Caco-2 (cell line): ENCODE data around the gene FOXP3. TPM values are rescaled to one million over a fixed set of nuclear protein-coding genes. Genes with fewer than 3 reads are reported as not detected.

ENCODE experiments used
- BruUV-seq: library from RNA; stranded (reverse); fragments of 400-500 nt; replicated peaks from 2 replicates; lab custom pipeline; 2021; lab: Mats Ljungman, UMichigan
- CTCF ChIA-PET: fragments of 300-600 bp; sonication (Branson Sonifier 250); formaldehyde crosslinking; loops from one replicate; lab custom pipeline; 2022; ENCODE audit warnings: antibody characterized with exemption; lab: Charles Lee
- POLR2A ChIA-PET: fragments of 300-600 bp; sonication (Branson Sonifier 250); formaldehyde crosslinking; loops from one replicate; lab custom pipeline; 2022; ENCODE audit warnings: antibody characterized with exemption; lab: Charles Lee
- DNase-seq, 2 experiments: peaks; one replicate each; pipeline versions ENCODE4 v3.0.0 to v3.0.0-alpha.2; 2020 to 2022
- H3K27me3 ChIP-seq: replicated peaks from 2 replicates; pipeline ENCODE4 v1.6.0; 2011; ENCODE audit warnings: low read length; ENCODE audit not compliant: control insufficient read depth, insufficient read depth
- H3K36me3 ChIP-seq: 2 replicates; pipeline ENCODE4 v1.5.1; 2011; ENCODE audit warnings: low read length; ENCODE audit not compliant: control insufficient read depth, insufficient read depth
- H3K4me1 ChIP-seq: fragments of 250-450 bp; sonication (Bioruptor Pico); 2 replicates; pipeline ENCODE4 v1.5.1; 2020; ENCODE audit warnings: mild to moderate bottlenecking
- H3K4me3 ChIP-seq: 2 replicates; pipeline ENCODE4 v1.5.1; 2011; ENCODE audit warnings: low read depth, mild to moderate bottlenecking, control low read depth, low read length
- H3K9me3 ChIP-seq: fragments of 250-450 bp; sonication (Bioruptor Pico); 2 replicates; pipeline ENCODE4 v1.5.1; 2020; ENCODE audit warnings: mild to moderate bottlenecking, moderate library complexity
- H3K27ac Mint-ChIP-seq: one replicate; pipeline ENCODE4 v1.8.0; 2022; ENCODE audit warnings: mixed read lengths; ENCODE audit not compliant: unreplicated experiment
- H3K27me3 Mint-ChIP-seq: one replicate; pipeline ENCODE4 v1.8.0; 2022; ENCODE audit warnings: mixed read lengths; ENCODE audit not compliant: insufficient read depth, unreplicated experiment
- H3K36me3 Mint-ChIP-seq: one replicate; pipeline ENCODE4 v1.8.0; 2022; ENCODE audit warnings: mild to moderate bottlenecking, mixed read lengths; ENCODE audit not compliant: insufficient read depth, unreplicated experiment
- H3K4me1 Mint-ChIP-seq: one replicate; pipeline ENCODE4 v1.8.0; 2022; ENCODE audit warnings: low read depth, mixed read lengths; ENCODE audit not compliant: unreplicated experiment
- H3K4me3 Mint-ChIP-seq: one replicate; pipeline ENCODE4 v1.8.0; 2022; ENCODE audit warnings: mild to moderate bottlenecking, moderate library complexity, mixed read lengths; ENCODE audit not compliant: unreplicated experiment
- H3K9me3 Mint-ChIP-seq: one replicate; pipeline ENCODE4 v1.8.0; 2022; ENCODE audit warnings: mixed read lengths; ENCODE audit not compliant: unreplicated experiment
- CTCF ChIP-seq, 2 experiments: fragments of 200-600 bp in 1 of 2; IDR thresholded peaks; 1 replicate in 1 of 2; 2 replicates in 1 of 2; pipeline versions ENCODE4 v1.5.1 to v1.8.0; 2011 to 2022; ENCODE audit warnings: antibody characterized with exemption in 1 of 2, control low read depth in 1 of 2, inconsistent platforms in 1 of 2, low read depth in 1 of 2, low read length in 1 of 2, mild to moderate bottlenecking in 1 of 2, moderate library complexity in 1 of 2; ENCODE audit not compliant: insufficient read depth in 1 of 2, severe bottlenecking in 1 of 2, unreplicated experiment in 1 of 2
- intact Hi-C: fragments of 100-400 bp; cut with micrococcal nuclease; formaldehyde crosslinking; loops from one replicate; pipeline ENCODE4 v1.10.0; 2022; ENCODE audit not compliant: unreplicated experiment
- total RNA-seq: library from RNA; stranded (reverse); gene quantifications from 2 replicates; pipeline ENCODE4 v1.2.3, GENCODE V29; 2022

The FOXP3 gene
- total RNA-seq, 1 experiment from 2014 or later = 0.88 TPM

GRCh38 chrX:49284212-49284611, 19.7 kb upstream of the FOXP3 start:
- H3K4me3 Mint-ChIP-seq = no peak overlapping the region
- BruUV-seq = no TSS peak
- DNase-seq = no peak
- H3K27me3 Mint-ChIP-seq = no peaks in the 10 kb centered on the region
- no peaks in the 10 kb centered on the region for H3K9me3 Mint-ChIP-seq
- Histone ChIP-seq H3K27me3 (no peaks in the 10 kb centered on the region), H3K4me3 (no peak overlapping the region), H3K4me1 (no peaks in the 10 kb centered on the region), H3K9me3 (no peaks in the 10 kb centered on the region), H3K36me3 (no peaks in the 10 kb centered on the region)
- intact Hi-C loops = no loop called here
- no peaks in the 10 kb centered on the region for H3K4me1 Mint-ChIP-seq
- CTCF ChIA-PET = no interaction called here
- POLR2A ChIA-PET = no interaction called here
- no peak overlapping the region for H3K27ac Mint-ChIP-seq
- no peak for TF ChIP-seq CTCF (IDR thresholded peaks at IDR 0.05; ENCODE audit: insufficient read depth in 1 of 2, low read depth in 1 of 2, low read length in 1 of 2, severe bottlenecking in 1 of 2, unreplicated experiment in 1 of 2)
- H3K36me3 Mint-ChIP-seq = peaks cover 12% of the 10 kb centered on the region

GRCh38 chrX:49282647-49283011, 18.1 kb upstream of the FOXP3 start:
- Histone ChIP-seq H3K4me1 (no peaks in the 10 kb centered on the region), H3K36me3 (no peaks in the 10 kb centered on the region), H3K9me3 (no peaks in the 10 kb centered on the region), H3K27me3 (no peaks in the 10 kb centered on the region), H3K4me3 (no peak overlapping the region)
- Mint-ChIP-seq H3K27ac (peak overlapping the region; percentile 62), H3K4me1 (no peaks in the 10 kb centered on the region), H3K4me3 (no peak overlapping the region), H3K9me3 (no peaks in the 10 kb centered on the region), H3K36me3 (peaks cover 12% of the 10 kb centered on the region), H3K27me3 (no peaks in the 10 kb centered on the region)
- no peak for TF ChIP-seq CTCF (IDR thresholded peaks at IDR 0.05; ENCODE audit: insufficient read depth in 1 of 2, low read depth in 1 of 2, low read length in 1 of 2, severe bottlenecking in 1 of 2, unreplicated experiment in 1 of 2)
- peak in 1 of 2 experiments; percentile 13 for DNase-seq
- POLR2A ChIA-PET = interaction anchor here (0.7 kb wide), 1 partner anchor 118 kb away, joined by 3 read pairs; no protein-coding TSS in a partner anchor
- intact Hi-C loops = no loop called here
- BruUV-seq = no TSS peak
- CTCF ChIA-PET = no interaction called here

GRCh38 chrX:49278081-49278480, 13.6 kb upstream of the FOXP3 start:
- no peak overlapping the region for H3K4me3 Mint-ChIP-seq
- Histone ChIP-seq H3K27me3 (no peaks in the 10 kb centered on the region), H3K4me3 (no peak overlapping the region), H3K36me3 (no peaks in the 10 kb centered on the region), H3K4me1 (no peaks in the 10 kb centered on the region), H3K9me3 (no peaks in the 10 kb centered on the region)
- DNase-seq = no peak
- no peak overlapping the region for H3K27ac Mint-ChIP-seq
- no TSS peak for BruUV-seq
- H3K9me3 Mint-ChIP-seq = no peaks in the 10 kb centered on the region
- H3K36me3 Mint-ChIP-seq = peaks cover 18% of the 10 kb centered on the region
- ChIA-PET CTCF (no interaction called here), POLR2A (no interaction called here)
- no peaks in the 10 kb centered on the region for H3K27me3 Mint-ChIP-seq
- H3K4me1 Mint-ChIP-seq = no peaks in the 10 kb centered on the region
- TF ChIP-seq CTCF (IDR thresholded peaks at IDR 0.05; ENCODE audit: insufficient read depth in 1 of 2, low read depth in 1 of 2, low read length in 1 of 2, severe bottlenecking in 1 of 2, unreplicated experiment in 1 of 2) = no peak
- intact Hi-C loops = no loop called here
